Suprapubic skin (tissue), 3 donors: ENCODE results near the gene NUMA1.

Experiments used
- CTCF ChIP-seq, 2 donors: fragments of 200-600 bp in 1 of 2; fragments of 450-650 bp in 1 of 2; sonication (generic) in 1 of 2; IDR thresholded peaks; one replicate each; pipeline ENCODE4 v1.5.1; 2016 to 2019; ENCODE audit warnings: antibody characterized with exemption in 2 of 2, mild to moderate bottlenecking in 1 of 2, moderate library complexity in 1 of 2
- EP300 ChIP-seq: sonication (generic); formaldehyde crosslinking; IDR thresholded peaks from one replicate; pipeline ENCODE4 v1.6.1; 2017; ENCODE audit warnings: antibody characterized with exemption
- POLR2A ChIP-seq, 2 donors: fragments of 450-650 bp; IDR thresholded peaks; one replicate each; pipeline ENCODE4 v1.6.1; 2017; ENCODE audit warnings: antibody characterized with exemption in 2 of 2, mild to moderate bottlenecking in 2 of 2, moderate library complexity in 2 of 2

GRCh38 chr11:71995726-71996291, 84.5 kb downstream of the NUMA1 start:
- TF ChIP-seq POLR2A (IDR thresholded peaks at IDR 0.05) = no peak
- TF ChIP-seq EP300 = no peak
- TF ChIP-seq CTCF (IDR thresholded peaks at IDR 0.05) = no peak
